Measurements from ENCODE around the gene HIGD2A. TPM values are rescaled to one million over a fixed set of nuclear protein-coding genes. Genes with fewer than 3 reads are reported as not detected.
"Not testable (repeated sequence)": the region's sequence is repeated elsewhere in the genome, so short reads cannot be mapped to it uniquely, and the experiment has no call there.

Gene HIGD2A
- total RNA-seq, 2 experiments from 2014 or later: 94.0 to 94.5 TPM

- Mint-ChIP-seq H3K27ac (no peak overlapping the region), H3K9me3 (no peaks in the 10 kb centered on the region), H3K4me1 (no peaks in the 10 kb centered on the region), H3K27me3 (no peaks in the 10 kb centered on the region), H3K4me3 (no peak overlapping the region), H3K36me3 (no peaks in the 10 kb centered on the region)
- no peak for DNase-seq
Observed at GRCh38 chr5:176400382-176401156, 12.0 kb downstream of the HIGD2A start.

GRCh38 chr5:176401281-176402205 is 13.0 kb downstream of the HIGD2A start:
- Mint-ChIP-seq H3K9me3 (no peaks in the 10 kb centered on the region), H3K4me1 (no peaks in the 10 kb centered on the region), H3K27ac (no peak overlapping the region), H3K4me3 (no peak overlapping the region), H3K36me3 (no peaks in the 10 kb centered on the region), H3K27me3 (no peaks in the 10 kb centered on the region)
- no peak for DNase-seq

GRCh38 chr5:176405656-176406435 is 17.3 kb downstream of the HIGD2A start:
- Mint-ChIP-seq H3K36me3 (peaks cover 2% of the 10 kb centered on the region), H3K4me1 (no peaks in the 10 kb centered on the region), H3K9me3 (no peaks in the 10 kb centered on the region), H3K4me3 (no peak overlapping the region), H3K27ac (no peak overlapping the region), H3K27me3 (no peaks in the 10 kb centered on the region)
- DNase-seq: no peak

GRCh38 chr5:176406436-176407052 is 18.0 kb downstream of the HIGD2A start:
- no peaks in the 10 kb centered on the region for H3K4me1 Mint-ChIP-seq
- peaks cover 2% of the 10 kb centered on the region for H3K36me3 Mint-ChIP-seq
- no peaks in the 10 kb centered on the region for H3K9me3 Mint-ChIP-seq
- no peaks in the 10 kb centered on the region for H3K27me3 Mint-ChIP-seq
- no peak overlapping the region for H3K4me3 Mint-ChIP-seq
- H3K27ac Mint-ChIP-seq: no peak overlapping the region
- DNase-seq: no peak

GRCh38 chr5:176407456-176408251 is 19.1 kb downstream of the HIGD2A start:
- H3K36me3 Mint-ChIP-seq: peaks cover 2% of the 10 kb centered on the region
- no peak overlapping the region for H3K4me3 Mint-ChIP-seq
- no peak for DNase-seq
- peaks cover under 1% of the 10 kb centered on the region for H3K4me1 Mint-ChIP-seq
- no peaks in the 10 kb centered on the region for H3K27me3 Mint-ChIP-seq
- H3K9me3 Mint-ChIP-seq: no peaks in the 10 kb centered on the region
- no peak overlapping the region for H3K27ac Mint-ChIP-seq

- H3K27ac Mint-ChIP-seq, H3K36me3 Mint-ChIP-seq, H3K27me3 Mint-ChIP-seq, H3K9me3 Mint-ChIP-seq, H3K4me3 Mint-ChIP-seq, H3K4me1 Mint-ChIP-seq, DNase-seq: not testable (repeated sequence)
Observed at GRCh38 chr5:176408252-176408573, 19.7 kb downstream of the HIGD2A start.

- no peaks in the 10 kb centered on the region for H3K27me3 Mint-ChIP-seq
- H3K36me3 Mint-ChIP-seq: peaks cover 2% of the 10 kb centered on the region
- no peak overlapping the region for H3K27ac Mint-ChIP-seq
- H3K9me3 Mint-ChIP-seq: no peaks in the 10 kb centered on the region
- peaks cover 6% of the 10 kb centered on the region for H3K4me1 Mint-ChIP-seq
- no peak overlapping the region for H3K4me3 Mint-ChIP-seq
- no peak for DNase-seq
Observed at GRCh38 chr5:176408590-176408989, 20.0 kb downstream of the HIGD2A start.

- peaks cover 18% of the 10 kb centered on the region for H3K4me1 Mint-ChIP-seq
- no peaks in the 10 kb centered on the region for H3K27me3 Mint-ChIP-seq
- no peak for DNase-seq
- no peak overlapping the region for H3K4me3 Mint-ChIP-seq
- peaks cover 2% of the 10 kb centered on the region for H3K36me3 Mint-ChIP-seq
- H3K9me3 Mint-ChIP-seq: no peaks in the 10 kb centered on the region
- no peak overlapping the region for H3K27ac Mint-ChIP-seq
Observed at GRCh38 chr5:176409765-176410164, 21.2 kb downstream of the HIGD2A start.

- Mint-ChIP-seq H3K27me3 (no peaks in the 10 kb centered on the region), H3K4me1 (peaks cover 23% of the 10 kb centered on the region), H3K9me3 (no peaks in the 10 kb centered on the region), H3K4me3 (no peak overlapping the region), H3K27ac (no peak overlapping the region), H3K36me3 (peaks cover 2% of the 10 kb centered on the region)
- DNase-seq: no peak
Observed at GRCh38 chr5:176410486-176411180, 22.1 kb downstream of the HIGD2A start.

- Mint-ChIP-seq H3K4me1 (peaks cover 32% of the 10 kb centered on the region), H3K4me3 (no peak overlapping the region), H3K27me3 (no peaks in the 10 kb centered on the region), H3K27ac (peak overlapping the region; percentile 49), H3K9me3 (no peaks in the 10 kb centered on the region), H3K36me3 (peaks cover 2% of the 10 kb centered on the region)
- no peak for DNase-seq
Observed at GRCh38 chr5:176412517-176413254, 24.1 kb downstream of the HIGD2A start.

GRCh38 chr5:176413255-176413565 is 24.7 kb downstream of the HIGD2A start:
- Mint-ChIP-seq H3K4me3 (no peak overlapping the region), H3K9me3 (no peaks in the 10 kb centered on the region), H3K4me1 (peaks cover 32% of the 10 kb centered on the region), H3K27ac (no peak overlapping the region), H3K27me3 (no peaks in the 10 kb centered on the region), H3K36me3 (no peaks in the 10 kb centered on the region)
- no peak for DNase-seq

- no peaks in the 10 kb centered on the region for H3K36me3 Mint-ChIP-seq
- H3K4me3 Mint-ChIP-seq: no peak overlapping the region
- H3K4me1 Mint-ChIP-seq: peaks cover 32% of the 10 kb centered on the region
- no peak for DNase-seq
- no peaks in the 10 kb centered on the region for H3K9me3 Mint-ChIP-seq
- H3K27me3 Mint-ChIP-seq: no peaks in the 10 kb centered on the region
- H3K27ac Mint-ChIP-seq: no peak overlapping the region
Observed at GRCh38 chr5:176413709-176414191, 25.2 kb downstream of the HIGD2A start.

- no peaks in the 10 kb centered on the region for H3K27me3 Mint-ChIP-seq
- no peak for DNase-seq
- H3K4me1 Mint-ChIP-seq: peaks cover 32% of the 10 kb centered on the region
- H3K27ac Mint-ChIP-seq: peak overlapping the region; percentile 4
- peak overlapping the region; percentile 76 for H3K4me3 Mint-ChIP-seq
- H3K9me3 Mint-ChIP-seq: no peaks in the 10 kb centered on the region
- H3K36me3 Mint-ChIP-seq: no peaks in the 10 kb centered on the region
Observed at GRCh38 chr5:176414704-176415103, 26.2 kb downstream of the HIGD2A start.

Measured in activated naive CD8-positive, alpha-beta T cell treated with anti-CD3 and anti-CD28 coated beads for 36 hours (primary cell).